Upper lobe of right lung (tissue), 1 donor: ENCODE data around the gene NLGN1. TPM values are rescaled to one million over a fixed set of nuclear protein-coding genes. Genes with fewer than 3 reads are reported as not detected.

ENCODE experiments used
- ATAC-seq: fragments of 200-7000 bp; cut with Tn5 transposase; one replicate; pipeline ENCODE4 v1.9.1; 2020; ENCODE audit warnings: mild to moderate bottlenecking, moderate library complexity
- DNase-seq: peaks from one replicate; pipeline ENCODE4 v3.0.0-alpha.2; 2020
- H3K27ac ChIP-seq: fragments of 200-600 bp; one replicate; pipeline ENCODE4 v1.8.0; 2022
- H3K27me3 ChIP-seq: fragments of 200-600 bp; one replicate; pipeline ENCODE4 v1.8.0; 2022; ENCODE audit warnings: mild to moderate bottlenecking
- H3K36me3 ChIP-seq: fragments of 200-600 bp; one replicate; pipeline ENCODE4 v1.8.0; 2022
- H3K4me1 ChIP-seq: fragments of 200-600 bp; one replicate; pipeline ENCODE4 v1.8.0; 2022
- H3K4me3 ChIP-seq: fragments of 200-600 bp; one replicate; pipeline ENCODE4 v1.8.0; 2022; ENCODE audit warnings: mild to moderate bottlenecking
- H3K9me3 ChIP-seq: fragments of 200-600 bp; one replicate; pipeline ENCODE4 v1.8.0; 2022
- CTCF ChIP-seq: fragments of 200-600 bp; IDR thresholded peaks from one replicate; pipeline ENCODE4 v1.8.0; 2022; ENCODE audit warnings: antibody characterized with exemption
- intact Hi-C: fragments of 100-400 bp; cut with DNase I; formaldehyde crosslinking; loops from one replicate; pipeline ENCODE4 v1.11.0; 2022
- total RNA-seq: library from RNA; stranded (reverse); fragmentation: NEBNext Ultra II Directional; extraction: Animal tissue kit (Norgen Biotek cat#: 25700); gene quantifications from one replicate; pipeline ENCODE4 v1.2.1, GENCODE V29; 2021
- donor health status: DM: no; HTN: yes; CAD: no; lungs with severe emphysema.

The NLGN1 gene
- total RNA-seq, 1 donor from 2014 or later, result 3.3 TPM

DNA sequence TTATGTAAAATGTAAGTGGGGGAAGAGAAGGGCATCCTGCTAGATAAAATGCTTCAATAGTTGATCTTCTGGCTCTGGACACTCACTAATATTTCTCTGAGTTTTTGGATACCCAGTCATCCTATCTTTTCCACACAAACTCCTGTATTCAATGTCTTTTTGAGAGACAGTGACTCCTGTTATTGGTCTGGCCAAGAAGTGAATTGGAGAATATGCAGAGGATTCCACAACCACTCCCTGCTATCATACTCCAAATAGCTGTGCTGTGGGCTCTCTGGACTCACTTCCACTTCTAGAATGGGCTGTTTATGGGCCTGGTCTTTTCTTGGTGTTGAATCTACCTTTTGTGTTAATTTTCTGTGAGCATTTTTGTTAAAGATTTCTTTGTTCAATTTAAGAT, 376.8 kb downstream of the NLGN1 start:
- no peak for TF ChIP-seq CTCF
- H3K4me1 ChIP-seq, result no peaks in the 10 kb centered on the region
- no peak overlapping the region for H3K4me3 ChIP-seq
- no peak for ATAC-seq
- H3K36me3 ChIP-seq, result no peaks in the 10 kb centered on the region
- DNase-seq, result no peak
- no peak overlapping the region for H3K27ac ChIP-seq
- intact Hi-C loops, result no loop called here
- H3K27me3 ChIP-seq, result no peaks in the 10 kb centered on the region
- H3K9me3 ChIP-seq, result no peaks in the 10 kb centered on the region

GRCh38 chr3:173778251-173778650, 380.7 kb downstream of the NLGN1 start:
- no peaks in the 10 kb centered on the region for H3K27me3 ChIP-seq
- no peak overlapping the region for H3K4me3 ChIP-seq
- TF ChIP-seq CTCF, result no peak
- ATAC-seq, result no peak
- intact Hi-C loops, result no loop called here
- no peaks in the 10 kb centered on the region for H3K36me3 ChIP-seq
- no peak for DNase-seq
- H3K9me3 ChIP-seq, result no peaks in the 10 kb centered on the region
- H3K4me1 ChIP-seq, result no peaks in the 10 kb centered on the region
- H3K27ac ChIP-seq, result no peak overlapping the region

DNA sequence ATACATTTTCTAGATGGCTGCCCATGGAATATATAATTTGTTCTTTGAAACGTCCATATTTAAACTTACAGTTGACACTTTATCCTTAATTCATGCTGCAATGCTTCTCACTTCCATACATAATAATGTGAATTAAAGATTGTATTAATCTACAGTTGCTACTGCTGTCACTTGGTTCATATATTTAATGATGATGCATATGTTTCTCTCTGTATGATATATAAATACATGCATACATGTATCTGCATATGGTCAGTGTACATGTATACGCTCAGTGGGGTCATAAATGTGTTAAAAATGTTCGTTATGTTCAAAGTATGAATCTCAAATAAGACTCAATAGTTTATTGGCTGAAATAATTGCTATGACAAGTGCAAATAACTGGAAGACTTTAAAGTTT, 382.5 kb downstream of the NLGN1 start:
- TF ChIP-seq CTCF, result no peak
- ATAC-seq, result no peak
- no peaks in the 10 kb centered on the region for H3K27me3 ChIP-seq
- no peaks in the 10 kb centered on the region for H3K36me3 ChIP-seq
- no peaks in the 10 kb centered on the region for H3K4me1 ChIP-seq
- no peak overlapping the region for H3K27ac ChIP-seq
- no peaks in the 10 kb centered on the region for H3K9me3 ChIP-seq
- intact Hi-C loops, result no loop called here
- DNase-seq, result no peak
- no peak overlapping the region for H3K4me3 ChIP-seq

DNA sequence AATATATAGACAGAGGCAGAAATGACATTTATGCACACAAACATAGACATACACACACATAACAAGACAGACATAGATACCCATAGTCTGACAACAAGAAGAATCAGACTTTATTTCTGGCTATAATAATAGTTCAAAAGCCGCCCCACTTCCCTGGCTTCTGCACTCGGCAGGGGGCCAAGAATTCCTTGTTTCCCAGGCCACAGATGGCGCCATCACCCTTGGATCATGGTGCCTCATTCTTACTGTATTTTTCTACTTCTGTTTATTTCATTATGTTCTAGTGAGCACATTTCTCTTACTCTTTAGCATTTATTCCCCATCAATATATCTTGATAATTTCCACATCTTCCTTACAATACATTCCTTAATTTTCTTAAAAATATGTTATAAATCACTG, 387.5 kb downstream of the NLGN1 start:
- TF ChIP-seq CTCF, result no peak
- no peak overlapping the region for H3K4me3 ChIP-seq
- H3K9me3 ChIP-seq, result no peaks in the 10 kb centered on the region
- intact Hi-C loops, result no loop called here
- H3K27me3 ChIP-seq, result no peaks in the 10 kb centered on the region
- ATAC-seq (no peak), DNase-seq (no peak)
- no peak overlapping the region for H3K27ac ChIP-seq
- no peaks in the 10 kb centered on the region for H3K36me3 ChIP-seq
- H3K4me1 ChIP-seq, result no peaks in the 10 kb centered on the region

DNA sequence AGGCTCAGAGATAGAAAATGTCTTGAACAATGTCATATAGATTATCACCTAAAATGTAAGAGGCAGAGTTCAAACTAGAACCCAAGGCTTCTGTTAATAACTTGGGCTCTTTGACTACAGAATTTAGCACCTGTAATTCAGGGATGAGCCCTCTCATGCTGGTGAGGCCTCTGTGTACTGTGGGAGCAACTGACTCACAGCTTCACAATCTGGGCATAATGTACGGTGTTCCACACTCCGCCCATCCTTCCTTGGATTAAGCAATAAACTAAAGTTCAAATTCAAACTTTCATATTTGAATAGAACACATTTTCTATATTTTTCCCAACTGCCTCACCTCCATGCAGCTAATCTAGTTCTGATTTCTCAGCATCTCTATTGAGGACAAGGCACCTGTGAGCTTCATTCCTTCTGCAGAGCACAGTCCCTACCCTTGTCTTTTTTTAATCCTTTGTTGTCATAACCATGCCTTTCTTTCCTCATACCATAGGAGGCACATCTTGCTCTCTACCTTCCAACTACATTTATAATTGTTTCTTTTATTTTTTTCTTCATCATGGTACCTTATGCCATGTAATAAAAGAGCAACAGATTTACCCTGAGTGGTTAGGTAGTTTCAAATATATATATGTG, 392.1 kb downstream of the NLGN1 start:
- no peak for DNase-seq
- Histone ChIP-seq H3K27ac (no peak overlapping the region), H3K4me3 (no peak overlapping the region), H3K9me3 (no peaks in the 10 kb centered on the region), H3K36me3 (no peaks in the 10 kb centered on the region), H3K4me1 (no peaks in the 10 kb centered on the region), H3K27me3 (no peaks in the 10 kb centered on the region)
- ATAC-seq, result no peak
- TF ChIP-seq CTCF, result no peak
- intact Hi-C loops, result no loop called here

- TF ChIP-seq CTCF, result no peak
- no peak overlapping the region for H3K27ac ChIP-seq
- H3K36me3 ChIP-seq, result no peaks in the 10 kb centered on the region
- DNase-seq (no peak), ATAC-seq (no peak)
- H3K4me3 ChIP-seq, result no peak overlapping the region
- H3K4me1 ChIP-seq, result no peaks in the 10 kb centered on the region
- H3K27me3 ChIP-seq, result no peaks in the 10 kb centered on the region
- intact Hi-C loops, result no loop called here
- no peaks in the 10 kb centered on the region for H3K9me3 ChIP-seq
Measured at GRCh38 chr3:173793963-173794362, 396.4 kb downstream of the NLGN1 start.
